NCI-H2227 (cell line): ENCODE results near the gene ADGRV1.
A peak's percentile ranks its signal among the peaks of the same experiment; 100 is the strongest.
"Not testable (repeated sequence)": the region's sequence is repeated elsewhere in the genome, so short reads cannot be mapped to it uniquely, and the experiment has no call there.

Experiments
- DNase-seq: peaks from one replicate; lab custom pipeline; 2025; ENCODE audit not compliant: unreplicated experiment; lab: John Stamatoyannopoulos, UW

ADGRV1 gene

GRCh38 chr5:90586469-90586868 is 27.9 kb downstream of the ADGRV1 start:
- no peak for DNase-seq

GRCh38 chr5:90590170-90590569 is 31.6 kb downstream of the ADGRV1 start:
- DNase-seq, result no peak

- DNase-seq, result not testable (repeated sequence)
These were observed 34.5 kb downstream of the ADGRV1 start for GRCh38 chr5:90593083-90593482.

GRCh38 chr5:90595766-90596165 is 37.2 kb downstream of the ADGRV1 start:
- not testable (repeated sequence) for DNase-seq

GRCh38 chr5:90598293-90598692 is 39.7 kb downstream of the ADGRV1 start:
- no peak for DNase-seq

- DNase-seq, result not testable (repeated sequence)
These were observed 41.7 kb downstream of the ADGRV1 start for GRCh38 chr5:90600307-90600706.

- no peak for DNase-seq
These were observed 42.9 kb downstream of the ADGRV1 start for GRCh38 chr5:90601468-90601867.

- DNase-seq, result no peak
These were observed 44.1 kb downstream of the ADGRV1 start for GRCh38 chr5:90602681-90603080.

- DNase-seq, result peak; percentile 3
These were observed 47.9 kb downstream of the ADGRV1 start for GRCh38 chr5:90606539-90606938.

GRCh38 chr5:90612919-90613318 is 54.3 kb downstream of the ADGRV1 start:
- no peak for DNase-seq

GRCh38 chr5:90613459-90613858 is 54.9 kb downstream of the ADGRV1 start:
- no peak for DNase-seq

GRCh38 chr5:90613918-90614504 is 55.4 kb downstream of the ADGRV1 start:
- DNase-seq, result no peak

- DNase-seq, result no peak
These were observed 56.8 kb downstream of the ADGRV1 start for GRCh38 chr5:90615355-90615754.

- no peak for DNase-seq
These were observed 59.5 kb downstream of the ADGRV1 start for GRCh38 chr5:90618071-90618470.

GRCh38 chr5:90619762-90620161 is 61.2 kb downstream of the ADGRV1 start:
- not testable (repeated sequence) for DNase-seq

- no peak for DNase-seq
These were observed 63.3 kb downstream of the ADGRV1 start for GRCh38 chr5:90621848-90622247.

GRCh38 chr5:90626493-90626892 is 67.9 kb downstream of the ADGRV1 start:
- DNase-seq, result no peak

GRCh38 chr5:90628492-90628891 is 69.9 kb downstream of the ADGRV1 start:
- no peak for DNase-seq

GRCh38 chr5:90632791-90633190 is 74.2 kb downstream of the ADGRV1 start:
- no peak for DNase-seq

GRCh38 chr5:90636948-90637347 is 78.4 kb downstream of the ADGRV1 start:
- DNase-seq, result no peak

GRCh38 chr5:90637731-90638130 is 79.1 kb downstream of the ADGRV1 start:
- DNase-seq, result no peak

- DNase-seq, result no peak
These were observed 80.3 kb downstream of the ADGRV1 start for GRCh38 chr5:90638878-90639277.

GRCh38 chr5:90640484-90641059 is 82.0 kb downstream of the ADGRV1 start:
- DNase-seq, result no peak
